Astrocyte (in vitro differentiated cells and primary cell): Measurements from ENCODE around the gene POLR2E.

Experiments
- CTCF ChIP-seq: IDR thresholded peaks from 2 replicates; pipeline ENCODE4 v1.5.1; 2011; ENCODE audit warnings: low read depth, mild to moderate bottlenecking, inconsistent platforms, low read length, moderate library complexity; ENCODE audit not compliant: insufficient read depth
- EZH2 ChIP-seq: IDR thresholded peaks from 2 replicates; pipeline ENCODE4 v1.6.1; 2012; ENCODE audit warnings: mild to moderate bottlenecking, low read length, inconsistent platforms; ENCODE audit not compliant: insufficient read depth

- TF ChIP-seq CTCF (no peak), EZH2 (no peak)
Observed at GRCh38 chr19:1103708-1104310, 8.6 kb upstream of the POLR2E start, which contains the start of gene GPX4.
